A673 (cell line): ENCODE measurements around the gene TMEM89. TPM values are rescaled to one million over a fixed set of nuclear protein-coding genes. Genes with fewer than 3 reads are reported as not detected.

ENCODE experiments used
- BruUV-seq: library from RNA; stranded (reverse); fragments of 400-500 nt; replicated peaks from 2 replicates; lab custom pipeline; 2021; lab: Mats Ljungman, UMichigan
- CTCF ChIA-PET: fragments of 300-600 bp; sonication (Branson Sonifier 250); formaldehyde crosslinking; loops from one replicate; lab custom pipeline; 2022; ENCODE audit warnings: antibody characterized with exemption; lab: Charles Lee
- POLR2A ChIA-PET: fragments of 300-600 bp; sonication (Branson Sonifier 250); formaldehyde crosslinking; loops from one replicate; lab custom pipeline; 2022; ENCODE audit warnings: antibody characterized with exemption; ENCODE audit not compliant: low non-redundant PET; lab: Charles Lee
- DNase-seq: peaks from one replicate; pipeline ENCODE4 v3.0.0-alpha.2; 2015; ENCODE audit warnings: low spot score
- H3K27ac ChIP-seq: fragments of 200-600 bp; sonication (generic); 2 replicates; pipeline ENCODE4 v1.5.1; 2016; ENCODE audit warnings: mixed run types, low read depth, mild to moderate bottlenecking, mixed read lengths, antibody characterized with exemption, low read length; ENCODE audit not compliant: poor library complexity, severe bottlenecking
- H3K27me3 ChIP-seq: fragments of 200-600 bp; sonication (generic); replicated peaks from 2 replicates; pipeline ENCODE4 v1.6.1; 2017; ENCODE audit warnings: mixed run types, low read depth, mild to moderate bottlenecking, mixed read lengths, antibody characterized with exemption, low read length; ENCODE audit not compliant: insufficient read depth, poor library complexity
- H3K36me3 ChIP-seq: fragments of 200-600 bp; sonication (generic); 2 replicates; pipeline ENCODE4 v1.6.1; 2016; ENCODE audit warnings: mixed run types, mild to moderate bottlenecking, mixed read lengths, antibody characterized with exemption, low read length; ENCODE audit not compliant: insufficient read depth, poor library complexity, severe bottlenecking
- H3K4me1 ChIP-seq: fragments of 200-600 bp; sonication (generic); 2 replicates; pipeline ENCODE4 v1.6.1; 2017; ENCODE audit warnings: mixed run types, mild to moderate bottlenecking, mixed read lengths, antibody characterized with exemption, low read length; ENCODE audit not compliant: insufficient read depth, poor library complexity, severe bottlenecking
- H3K4me3 ChIP-seq: fragments of 200-600 bp; sonication (generic); 2 replicates; pipeline ENCODE4 v1.5.1; 2016; ENCODE audit warnings: low read depth, mixed run types, mild to moderate bottlenecking, mixed read lengths, low read length; ENCODE audit not compliant: poor library complexity, severe bottlenecking
- H3K9me3 ChIP-seq: fragments of 200-600 bp; sonication (generic); 2 replicates; pipeline ENCODE4 v1.6.1; 2016; ENCODE audit warnings: mixed run types, low read depth, mild to moderate bottlenecking, mixed read lengths, antibody characterized with exemption, low read length; ENCODE audit not compliant: poor library complexity, severe bottlenecking
- CTCF ChIP-seq: fragments of 300-800, 200-600 bp; sonication (generic); conservative IDR thresholded peaks from 2 replicates; pipeline ENCODE4 v1.5.1; 2017; ENCODE audit warnings: low read depth, mild to moderate bottlenecking, antibody characterized with exemption, low read length, moderate library complexity, mixed read lengths
- EZH2 ChIP-seq: fragments of 200-600 bp; sonication (generic); IDR thresholded peaks from 2 replicates; pipeline ENCODE4 v1.6.1; 2017; ENCODE audit warnings: borderline replicate concordance, low read depth, mild to moderate bottlenecking, mixed read lengths, antibody characterized with exemption, low read length; ENCODE audit not compliant: poor library complexity, severe bottlenecking
- intact Hi-C: fragments of 100-400 bp; cut with micrococcal nuclease; formaldehyde crosslinking; loops from one replicate; pipeline ENCODE4 v1.10.0; 2022; ENCODE audit not compliant: unreplicated experiment
- total RNA-seq: library from RNA; stranded (reverse); gene quantifications from 2 replicates; pipeline ENCODE4 v1.2.3, GENCODE V29; 2021

Gene TMEM89
- total RNA-seq, 1 experiment from 2014 or later = not detected

GRCh38 chr3:48600711-48601621 is 20.6 kb downstream of the TMEM89 start:
- Histone ChIP-seq H3K4me1 (peaks cover 15% of the 10 kb centered on the region), H3K27me3 (no peaks in the 10 kb centered on the region), H3K27ac (no peak overlapping the region), H3K36me3 (peaks cover 35% of the 10 kb centered on the region), H3K9me3 (no peaks in the 10 kb centered on the region), H3K4me3 (no peak overlapping the region)
- CTCF ChIA-PET = no interaction called here
- intact Hi-C loops = no loop called here
- no TSS peak for BruUV-seq
- no peak for DNase-seq
- TF ChIP-seq EZH2 = no peak
- no peak for TF ChIP-seq CTCF
- POLR2A ChIA-PET = no interaction called here

GRCh38 chr3:48599509-48600285 is 21.9 kb downstream of the TMEM89 start:
- POLR2A ChIA-PET = no interaction called here

More at GRCh38 chr3:48599509-48600285, 21.9 kb downstream of the TMEM89 start:
- Histone ChIP-seq H3K4me1 (peaks cover 24% of the 10 kb centered on the region), H3K36me3 (peaks cover 23% of the 10 kb centered on the region), H3K9me3 (no peaks in the 10 kb centered on the region), H3K27ac (no peak overlapping the region), H3K4me3 (no peak overlapping the region), H3K27me3 (no peaks in the 10 kb centered on the region)
- TF ChIP-seq EZH2 (no peak), CTCF (no peak)
- BruUV-seq = no TSS peak
- CTCF ChIA-PET = no interaction called here
- DNase-seq = no peak
- intact Hi-C loops = no loop called here
